T-helper 2 cell treated with Interferon-gamma antibody and Interleukin-4, amounts not matched to agents 5 μg/mL and 100 μg/mL, for 36 hours (primary cell): ENCODE measurements around the gene ERBIN.
A peak's percentile ranks its signal among the peaks of the same experiment; 100 is the strongest.

Experiments used
- DNase-seq: peaks from one replicate; pipeline ENCODE4 v3.0.0; 2021; ENCODE audit warnings: low spot score
- H3K27ac Mint-ChIP-seq: one replicate; pipeline ENCODE4 v1.8.0; 2021; ENCODE audit warnings: mild to moderate bottlenecking, mixed read lengths
- H3K27me3 Mint-ChIP-seq: one replicate; pipeline ENCODE4 v1.8.0; 2021; ENCODE audit warnings: low read depth, mixed read lengths
- H3K36me3 Mint-ChIP-seq: one replicate; pipeline ENCODE4 v1.8.0; 2021; ENCODE audit warnings: low read depth, mixed read lengths
- H3K4me1 Mint-ChIP-seq: one replicate; pipeline ENCODE4 v1.8.0; 2021; ENCODE audit warnings: low read depth, mixed read lengths
- H3K4me3 Mint-ChIP-seq: one replicate; pipeline ENCODE4 v1.8.0; 2022; ENCODE audit warnings: mild to moderate bottlenecking, moderate library complexity, mixed read lengths
- H3K9me3 Mint-ChIP-seq: one replicate; pipeline ENCODE4 v1.8.0; 2021; ENCODE audit warnings: mixed read lengths

ERBIN gene

DNA sequence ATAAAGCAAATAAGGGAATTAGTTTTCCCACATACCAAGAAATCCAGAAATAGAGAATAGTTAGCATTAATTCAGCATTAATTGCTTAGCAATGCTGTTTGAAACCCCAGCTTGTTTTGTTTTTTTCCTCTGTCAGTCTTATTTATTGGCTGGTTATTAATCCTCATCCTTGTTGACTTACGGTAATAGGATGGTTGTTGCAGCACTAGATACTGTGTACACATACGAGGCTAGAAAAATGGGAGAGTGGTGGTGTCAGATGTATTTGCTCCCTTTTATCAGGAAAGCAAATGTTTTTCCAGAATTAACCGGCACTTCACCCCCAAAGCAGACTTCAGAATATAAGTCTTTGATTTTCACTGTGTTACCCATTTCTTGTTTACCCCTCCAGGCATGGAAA, 60.4 kb downstream of the ERBIN start:
- Mint-ChIP-seq H3K36me3 (peaks cover 3% of the 10 kb centered on the region), H3K4me1 (peaks cover 12% of the 10 kb centered on the region), H3K4me3 (no peak overlapping the region), H3K27me3 (no peaks in the 10 kb centered on the region), H3K9me3 (no peaks in the 10 kb centered on the region), H3K27ac (no peak overlapping the region)
- DNase-seq = no peak

GRCh38 chr5:65987982-65988381, 61.6 kb downstream of the ERBIN start:
- Mint-ChIP-seq H3K4me1 (peaks cover 6% of the 10 kb centered on the region), H3K9me3 (no peaks in the 10 kb centered on the region), H3K36me3 (peaks cover 7% of the 10 kb centered on the region), H3K4me3 (no peak overlapping the region), H3K27me3 (no peaks in the 10 kb centered on the region), H3K27ac (no peak overlapping the region)
- no peak for DNase-seq

- H3K4me1 Mint-ChIP-seq = peaks cover 6% of the 10 kb centered on the region
- no peak for DNase-seq
- no peak overlapping the region for H3K27ac Mint-ChIP-seq
- peaks cover 7% of the 10 kb centered on the region for H3K36me3 Mint-ChIP-seq
- no peaks in the 10 kb centered on the region for H3K9me3 Mint-ChIP-seq
- H3K27me3 Mint-ChIP-seq = no peaks in the 10 kb centered on the region
- no peak overlapping the region for H3K4me3 Mint-ChIP-seq
Measured at GRCh38 chr5:65989158-65989557, 62.8 kb downstream of the ERBIN start.

GRCh38 chr5:65992630-65993029, 66.3 kb downstream of the ERBIN start:
- no peak for DNase-seq
- H3K36me3 Mint-ChIP-seq = peaks cover 27% of the 10 kb centered on the region
- H3K27ac Mint-ChIP-seq = no peak overlapping the region
- no peak overlapping the region for H3K4me3 Mint-ChIP-seq
- H3K27me3 Mint-ChIP-seq = no peaks in the 10 kb centered on the region
- H3K4me1 Mint-ChIP-seq = peaks cover 6% of the 10 kb centered on the region
- no peaks in the 10 kb centered on the region for H3K9me3 Mint-ChIP-seq

- Mint-ChIP-seq H3K4me1 (peaks cover 3% of the 10 kb centered on the region), H3K27me3 (no peaks in the 10 kb centered on the region), H3K4me3 (no peak overlapping the region), H3K9me3 (no peaks in the 10 kb centered on the region), H3K27ac (no peak overlapping the region), H3K36me3 (peaks cover 23% of the 10 kb centered on the region)
- no peak for DNase-seq
Measured at GRCh38 chr5:65994117-65994786, 67.9 kb downstream of the ERBIN start.

DNA sequence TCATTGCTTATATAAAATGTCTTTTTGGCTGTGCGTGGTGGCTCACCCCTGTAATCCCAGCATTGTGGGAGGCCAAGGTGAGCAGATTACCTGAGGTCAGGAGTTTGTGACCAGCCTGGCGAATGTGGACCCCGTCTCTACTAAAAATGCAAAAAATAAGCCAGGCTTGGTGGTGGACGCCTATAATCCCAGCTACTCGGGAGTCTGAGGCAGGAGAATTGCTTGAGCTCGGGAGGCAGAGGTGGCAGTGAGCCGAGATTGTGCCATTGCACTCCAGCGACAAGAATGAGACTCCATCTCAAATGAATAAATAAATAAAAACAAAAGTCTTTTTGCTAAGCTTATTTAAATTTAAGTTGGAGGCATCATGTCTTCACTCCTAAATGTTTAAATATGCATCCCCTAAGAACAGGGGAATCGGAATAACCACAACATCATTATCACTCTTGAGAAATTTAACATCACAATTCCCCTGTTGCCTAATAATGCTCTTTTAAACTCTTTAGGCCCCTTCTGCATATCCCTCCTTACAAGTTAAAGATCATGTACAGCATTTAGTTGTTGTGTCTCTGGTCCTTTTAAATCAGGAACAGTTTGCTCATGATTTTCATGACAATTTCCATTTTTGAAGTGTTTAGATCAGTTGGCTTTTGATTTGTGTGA, 72.8 kb downstream of the ERBIN start:
- Mint-ChIP-seq H3K4me3 (no peak overlapping the region), H3K9me3 (no peaks in the 10 kb centered on the region), H3K27ac (no peak overlapping the region), H3K4me1 (peaks cover 18% of the 10 kb centered on the region), H3K27me3 (no peaks in the 10 kb centered on the region), H3K36me3 (peaks cover 51% of the 10 kb centered on the region)
- DNase-seq = no peak

- no peak overlapping the region for H3K27ac Mint-ChIP-seq
Measured at GRCh38 chr5:66001952-66002351, 75.6 kb downstream of the ERBIN start.

DNA sequence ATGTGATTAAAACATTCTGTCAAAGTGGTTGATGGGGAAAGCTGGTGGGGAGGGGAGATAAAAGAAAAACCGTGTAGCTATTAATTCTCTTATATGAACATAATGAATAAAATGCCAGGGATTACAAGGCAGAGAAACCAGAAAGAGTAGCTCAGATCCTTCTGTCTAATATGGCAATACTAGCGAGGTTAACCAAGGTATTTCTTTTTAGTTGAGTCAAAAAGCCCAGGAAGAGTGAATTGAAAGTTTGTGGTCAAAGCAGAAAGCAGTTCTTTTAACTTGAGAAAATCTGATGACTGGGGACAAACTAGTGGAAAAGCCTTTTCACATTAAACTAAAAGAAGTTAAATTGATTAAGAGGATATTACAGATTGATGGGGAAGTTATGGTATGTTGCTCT, 76.0 kb downstream of the ERBIN start:
- Mint-ChIP-seq H3K4me1 (peaks cover 16% of the 10 kb centered on the region), H3K27ac (no peak overlapping the region), H3K4me3 (no peak overlapping the region), H3K9me3 (no peaks in the 10 kb centered on the region), H3K36me3 (peaks cover 50% of the 10 kb centered on the region), H3K27me3 (no peaks in the 10 kb centered on the region)
- DNase-seq = no peak

More at GRCh38 chr5:66001952-66002351, 75.6 kb downstream of the ERBIN start:
- Mint-ChIP-seq H3K9me3 (no peaks in the 10 kb centered on the region), H3K27me3 (no peaks in the 10 kb centered on the region), H3K36me3 (peaks cover 54% of the 10 kb centered on the region), H3K4me3 (no peak overlapping the region), H3K4me1 (peaks cover 18% of the 10 kb centered on the region)
- no peak for DNase-seq

- H3K4me3 Mint-ChIP-seq = no peak overlapping the region
- no peaks in the 10 kb centered on the region for H3K27me3 Mint-ChIP-seq
- H3K36me3 Mint-ChIP-seq = peaks cover 55% of the 10 kb centered on the region
- H3K4me1 Mint-ChIP-seq = peaks cover 19% of the 10 kb centered on the region
- DNase-seq = no peak
- H3K27ac Mint-ChIP-seq = no peak overlapping the region
- H3K9me3 Mint-ChIP-seq = no peaks in the 10 kb centered on the region
Measured at GRCh38 chr5:66004216-66004615, 77.8 kb downstream of the ERBIN start.

DNA sequence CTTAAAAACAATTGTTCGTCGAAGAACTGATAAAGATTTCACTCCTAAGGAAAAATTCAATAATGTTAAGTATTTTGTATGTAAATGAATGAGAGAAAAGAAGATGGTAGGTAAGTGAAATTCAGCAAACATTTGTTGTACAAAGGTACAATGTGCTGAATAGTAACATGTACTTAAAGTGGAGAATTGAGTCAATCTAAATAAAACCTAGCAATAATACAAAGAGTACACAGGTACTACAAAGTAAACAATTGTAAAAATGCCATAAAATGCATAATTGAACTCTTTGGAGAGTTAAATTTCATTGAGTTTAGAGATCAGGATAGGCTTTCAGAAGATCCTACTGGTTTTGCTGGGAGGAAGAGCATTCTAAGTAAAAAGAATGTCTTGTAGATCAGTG, 82.9 kb downstream of the ERBIN start:
- no peak for DNase-seq
- Mint-ChIP-seq H3K9me3 (no peaks in the 10 kb centered on the region), H3K4me1 (peaks cover 34% of the 10 kb centered on the region), H3K27me3 (no peaks in the 10 kb centered on the region), H3K4me3 (no peak overlapping the region), H3K36me3 (peaks cover 40% of the 10 kb centered on the region), H3K27ac (no peak overlapping the region)

- no peaks in the 10 kb centered on the region for H3K27me3 Mint-ChIP-seq
- DNase-seq = no peak
- H3K4me3 Mint-ChIP-seq = peak overlapping the region; percentile 4
- no peaks in the 10 kb centered on the region for H3K9me3 Mint-ChIP-seq
- no peak overlapping the region for H3K27ac Mint-ChIP-seq
- peaks cover 34% of the 10 kb centered on the region for H3K4me1 Mint-ChIP-seq
- H3K36me3 Mint-ChIP-seq = peaks cover 34% of the 10 kb centered on the region
Measured at GRCh38 chr5:66010476-66010875, 84.1 kb downstream of the ERBIN start.

DNA sequence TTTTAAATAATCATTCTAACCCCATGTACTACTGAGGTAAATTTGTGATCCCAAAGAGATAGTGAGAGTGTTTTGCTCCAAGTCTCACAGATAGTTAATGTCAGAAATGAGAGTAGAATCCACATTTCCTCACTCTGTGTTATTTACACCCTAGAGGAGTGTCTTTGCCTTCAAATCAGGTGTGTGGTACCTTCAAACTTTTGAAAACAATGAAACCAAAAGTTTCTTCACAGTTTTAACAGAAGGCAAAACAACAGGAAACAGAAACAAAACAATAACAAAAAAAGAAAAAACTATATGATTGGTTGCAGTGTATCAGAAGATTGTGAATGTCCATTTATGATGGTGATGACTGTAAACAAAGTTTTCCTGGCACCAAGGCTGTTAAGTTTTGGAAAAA, 85.9 kb downstream of the ERBIN start:
- Mint-ChIP-seq H3K36me3 (peaks cover 32% of the 10 kb centered on the region), H3K27me3 (no peaks in the 10 kb centered on the region), H3K9me3 (no peaks in the 10 kb centered on the region), H3K4me1 (peaks cover 32% of the 10 kb centered on the region), H3K27ac (no peak overlapping the region), H3K4me3 (no peak overlapping the region)
- DNase-seq = no peak

GRCh38 chr5:66013397-66013796, 87.0 kb downstream of the ERBIN start:
- peaks cover 36% of the 10 kb centered on the region for H3K36me3 Mint-ChIP-seq
- no peaks in the 10 kb centered on the region for H3K27me3 Mint-ChIP-seq
- no peak for DNase-seq
- H3K4me3 Mint-ChIP-seq = no peak overlapping the region
- no peaks in the 10 kb centered on the region for H3K9me3 Mint-ChIP-seq
- peaks cover 40% of the 10 kb centered on the region for H3K4me1 Mint-ChIP-seq
- H3K27ac Mint-ChIP-seq = no peak overlapping the region

- peaks cover 37% of the 10 kb centered on the region for H3K36me3 Mint-ChIP-seq
- H3K27ac Mint-ChIP-seq = no peak overlapping the region
- no peaks in the 10 kb centered on the region for H3K27me3 Mint-ChIP-seq
- DNase-seq = no peak
- no peaks in the 10 kb centered on the region for H3K9me3 Mint-ChIP-seq
- no peak overlapping the region for H3K4me3 Mint-ChIP-seq
- H3K4me1 Mint-ChIP-seq = peaks cover 40% of the 10 kb centered on the region
Measured at GRCh38 chr5:66013906-66014305, 87.5 kb downstream of the ERBIN start.
